CD4-positive, CD25-positive, alpha-beta regulatory T cell (primary cell): ENCODE data around the gene ACER3. TPM values are rescaled to one million over a fixed set of nuclear protein-coding genes. Genes with fewer than 3 reads are reported as not detected.
"Not testable (repeated sequence)": the region's sequence is repeated elsewhere in the genome, so short reads cannot be mapped to it uniquely, and the experiment has no call there.

Source experiments
- ATAC-seq, 2 donors: fragments of 150-1000 bp; cut with Tn5 transposase; one replicate each; pipeline ENCODE4 v1.10.0; 2021; ENCODE audit warnings: low read depth in 2 of 2, moderate number of reproducible peaks in 2 of 2, moderate library complexity in 1 of 2
- DNase-seq, 3 donors: peaks; one replicate each; pipeline versions ENCODE4 v3.0.0 to v3.0.0-alpha.2; 2012 to 2022; ENCODE audit warnings: mixed read lengths in 1 of 3
- H3K27ac ChIP-seq: one replicate; pipeline ENCODE4 v1.7.0; 2013; ENCODE audit warnings: mild to moderate bottlenecking, low read length; ENCODE audit not compliant: insufficient read depth, poor library complexity, severe bottlenecking
- H3K27me3 ChIP-seq: one replicate; pipeline ENCODE4 v1.7.0; 2013; ENCODE audit warnings: low read length; ENCODE audit not compliant: control insufficient read depth, insufficient read depth
- H3K36me3 ChIP-seq: one replicate; pipeline ENCODE4 v1.7.0; 2013; ENCODE audit warnings: mild to moderate bottlenecking, low read length, moderate library complexity; ENCODE audit not compliant: control insufficient read depth, insufficient read depth
- H3K4me1 ChIP-seq: 2 replicates; pipeline ENCODE4 v1.7.0; 2013; ENCODE audit warnings: mild to moderate bottlenecking, low read length; ENCODE audit not compliant: insufficient read depth, control insufficient read depth, poor library complexity, severe bottlenecking
- H3K4me3 ChIP-seq: one replicate; pipeline ENCODE4 v1.7.0; 2013; ENCODE audit warnings: low read depth, mild to moderate bottlenecking, low read length, moderate library complexity
- H3K9me3 ChIP-seq, 2 experiments: 1 replicate in 1 of 2; 2 replicates in 1 of 2; pipeline ENCODE4 v1.7.0; 2013; ENCODE audit warnings: low read length in 2 of 2, mild to moderate bottlenecking in 1 of 2, moderate library complexity in 1 of 2; ENCODE audit not compliant: control insufficient read depth in 2 of 2
- H3K27ac Mint-ChIP-seq, 3 donors: one replicate each; pipeline ENCODE4 v1.8.0; 2020 to 2022; ENCODE audit warnings: mild to moderate bottlenecking in 3 of 3, mixed read lengths in 3 of 3, moderate library complexity in 2 of 3
- H3K27me3 Mint-ChIP-seq: one replicate; pipeline ENCODE4 v1.8.0; 2022; ENCODE audit warnings: mild to moderate bottlenecking, mixed read lengths
- H3K36me3 Mint-ChIP-seq: one replicate; pipeline ENCODE4 v1.8.0; 2020; ENCODE audit warnings: mixed read lengths
- H3K4me1 Mint-ChIP-seq, 4 donors: one replicate each; pipeline ENCODE4 v1.8.0; 2020 to 2022; ENCODE audit warnings: mixed read lengths in 4 of 4, mild to moderate bottlenecking in 1 of 4
- H3K4me3 Mint-ChIP-seq, 4 donors: one replicate each; pipeline ENCODE4 v1.8.0; 2020 to 2022; ENCODE audit warnings: mild to moderate bottlenecking in 4 of 4, mixed read lengths in 4 of 4, moderate library complexity in 3 of 4
- H3K9me3 Mint-ChIP-seq, 7 donors: one replicate each; pipeline ENCODE4 v1.8.0; 2020 to 2022; ENCODE audit warnings: mixed read lengths in 7 of 7, mild to moderate bottlenecking in 3 of 7, moderate library complexity in 2 of 7
- polyA plus RNA-seq, 4 donors: library from polyadenylated mRNA; unstranded; fragments of 300-500 nt; fragmentation: Illumina TruSeq; gene quantifications; one replicate each; pipeline ENCODE4 v1.2.3, GENCODE V29; 2021
- total RNA-seq: library from RNA; stranded (reverse); gene quantifications from one replicate; pipeline ENCODE4 v1.2.3, GENCODE V29; 2022

Gene ACER3
- total RNA-seq (11.8 TPM), polyA plus RNA-seq (10 to 100 TPM in 1 of 4 donors, 1 to 10 TPM in 3; 2.6 to 10.4 (median 3.8) TPM)

DNA sequence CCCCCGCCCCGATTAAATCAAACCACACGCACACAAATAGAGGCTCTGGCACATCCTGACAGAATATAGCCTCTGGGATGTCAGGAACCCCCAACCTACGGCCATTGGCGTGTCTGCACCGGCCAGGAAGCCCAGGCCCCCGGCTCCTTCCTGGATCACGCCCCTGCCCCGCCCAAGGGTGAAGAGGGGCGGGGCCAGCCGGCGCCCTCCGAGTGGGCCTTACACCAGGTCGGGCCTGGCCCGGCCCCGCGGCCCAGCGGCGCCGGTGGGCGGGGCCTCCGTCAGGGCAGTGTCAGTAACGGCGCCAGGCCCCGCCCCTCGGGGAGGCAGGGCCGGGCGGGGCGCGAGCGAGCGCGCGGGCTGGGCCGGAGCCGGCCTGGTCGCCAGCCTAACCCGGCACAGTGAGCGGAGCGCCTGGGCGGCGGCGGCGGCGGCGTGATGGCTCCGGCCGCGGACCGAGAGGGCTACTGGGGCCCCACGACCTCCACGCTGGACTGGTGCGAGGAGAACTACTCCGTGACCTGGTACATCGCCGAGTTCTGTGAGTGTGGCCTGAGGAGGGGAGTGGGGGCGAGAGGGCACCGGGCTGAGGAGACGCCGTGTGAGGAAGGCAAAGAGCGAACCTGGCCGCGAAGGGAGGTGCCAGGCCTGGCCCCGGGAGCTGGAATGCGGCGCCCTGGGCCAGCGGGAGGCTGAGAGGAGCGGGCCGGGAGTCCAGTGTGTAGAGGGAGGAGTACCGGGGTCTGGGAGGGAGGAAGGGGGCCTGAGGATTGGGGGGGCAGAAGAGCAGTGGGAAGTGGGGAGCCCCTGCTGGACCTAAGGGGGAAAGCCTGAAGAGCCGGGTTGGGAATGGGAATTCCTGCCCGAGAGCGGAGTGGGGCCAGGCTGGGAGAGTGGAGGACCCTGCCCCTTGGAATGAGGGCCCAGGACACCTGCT lies at the start of gene ACER3:
TSS of gene ACER3 (plus strand) at position 380 of the 937 bp plus-strand sequence. CDS start at position 439, 59 bp downstream.
- ATAC-seq, result peak; percentile 91 to 94
- H3K27ac Mint-ChIP-seq, result peak within 1 kb of the TSS; percentile 32 to 92 (median 82)
- H3K4me1 Mint-ChIP-seq, result peaks cover 10 to 25% (median 19%) of the 10 kb centered on the region in 4 donors
- peak; percentile 60 to 90 (median 79) for DNase-seq
- Histone ChIP-seq H3K36me3 (no peaks in the 10 kb centered on the region), H3K4me3 (peak within 1 kb of the TSS; percentile 55), H3K4me1 (peaks cover 25% of the 10 kb centered on the region), H3K27ac (peak within 1 kb of the TSS; percentile 23), H3K9me3 (no peaks in the 10 kb centered on the region), H3K27me3 (no peaks in the 10 kb centered on the region)
- no peaks in the 10 kb centered on the region for H3K27me3 Mint-ChIP-seq
- peak within 1 kb of the TSS; percentile 88 to 94 (median 91) for H3K4me3 Mint-ChIP-seq
- H3K36me3 Mint-ChIP-seq, result no peaks in the 10 kb centered on the region
- H3K9me3 Mint-ChIP-seq, result no peaks in the 10 kb centered on the region

DNA sequence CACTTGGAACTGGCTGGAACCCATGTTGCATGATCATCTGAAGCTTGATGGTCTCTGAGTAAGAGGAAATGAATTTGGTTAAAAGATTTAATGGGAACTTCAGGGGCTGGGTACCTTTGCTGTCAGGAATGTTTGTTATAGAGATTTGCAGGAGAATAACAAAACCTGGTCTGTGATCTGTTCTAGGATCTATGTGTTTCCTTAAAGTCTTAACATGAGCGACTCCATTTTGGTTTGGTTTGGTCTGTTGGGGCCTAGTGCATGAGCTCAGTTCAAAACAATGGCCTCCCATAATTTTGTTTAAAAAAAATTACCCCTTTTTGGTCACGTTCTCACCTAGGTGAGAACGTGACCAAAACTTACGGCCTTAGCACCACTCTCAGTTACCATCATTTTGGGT lies 49.5 kb upstream of the ACER3 start:
- Mint-ChIP-seq H3K27me3 (peaks cover 29% of the 10 kb centered on the region), H3K4me3 (no peak overlapping the region), H3K27ac (no peak overlapping the region), H3K4me1 (peaks cover 0 to 12% (median 7%) of the 10 kb centered on the region in 4 donors), H3K9me3 (peaks cover under 1 to 9% (median 5%) of the 10 kb centered on the region in 7 donors), H3K36me3 (no peaks in the 10 kb centered on the region)
- Histone ChIP-seq H3K4me3 (no peak overlapping the region), H3K27ac (no peak overlapping the region), H3K4me1 (no peaks in the 10 kb centered on the region), H3K9me3 (peaks cover 4 to 8% of the 10 kb centered on the region in 2 experiments), H3K36me3 (no peaks in the 10 kb centered on the region), H3K27me3 (no peaks in the 10 kb centered on the region)
- ATAC-seq (no peak), DNase-seq (no peak)

DNA sequence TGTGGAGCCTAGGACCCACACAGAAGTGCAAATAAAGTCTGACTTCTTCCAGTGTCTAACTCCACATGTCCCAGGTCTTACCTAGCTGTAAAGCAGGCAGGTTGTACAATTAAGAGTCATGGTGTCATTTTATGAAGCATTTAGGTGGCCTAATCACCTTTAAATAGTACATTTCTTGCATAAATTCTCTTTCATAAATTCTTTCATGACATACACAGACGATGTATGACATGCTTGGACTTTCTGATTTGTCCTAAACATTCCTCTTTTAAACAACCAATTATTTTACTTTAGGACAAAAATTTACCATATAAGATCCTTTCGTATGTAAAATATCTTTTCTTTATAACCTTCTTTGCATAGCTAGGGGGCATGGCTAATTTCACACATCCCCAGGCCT lies 46.3 kb upstream of the ACER3 start:
- DNase-seq (no peak), ATAC-seq (no peak)
- H3K27ac ChIP-seq, result no peak overlapping the region
- H3K4me1 Mint-ChIP-seq, result peaks cover 0 to 6% (median 5%) of the 10 kb centered on the region in 4 donors
- no peaks in the 10 kb centered on the region for H3K27me3 ChIP-seq
- no peaks in the 10 kb centered on the region for H3K36me3 Mint-ChIP-seq
- no peak overlapping the region for H3K4me3 ChIP-seq
- H3K4me3 Mint-ChIP-seq, result no peak overlapping the region
- H3K4me1 ChIP-seq, result no peaks in the 10 kb centered on the region
- peaks cover 8 to 12% of the 10 kb centered on the region in 2 experiments for H3K9me3 ChIP-seq
- H3K9me3 Mint-ChIP-seq, result peaks cover 2 to 20% (median 6%) of the 10 kb centered on the region in 7 donors
- H3K27me3 Mint-ChIP-seq, result peaks cover 19% of the 10 kb centered on the region
- no peaks in the 10 kb centered on the region for H3K36me3 ChIP-seq
- H3K27ac Mint-ChIP-seq, result no peak overlapping the region

DNA sequence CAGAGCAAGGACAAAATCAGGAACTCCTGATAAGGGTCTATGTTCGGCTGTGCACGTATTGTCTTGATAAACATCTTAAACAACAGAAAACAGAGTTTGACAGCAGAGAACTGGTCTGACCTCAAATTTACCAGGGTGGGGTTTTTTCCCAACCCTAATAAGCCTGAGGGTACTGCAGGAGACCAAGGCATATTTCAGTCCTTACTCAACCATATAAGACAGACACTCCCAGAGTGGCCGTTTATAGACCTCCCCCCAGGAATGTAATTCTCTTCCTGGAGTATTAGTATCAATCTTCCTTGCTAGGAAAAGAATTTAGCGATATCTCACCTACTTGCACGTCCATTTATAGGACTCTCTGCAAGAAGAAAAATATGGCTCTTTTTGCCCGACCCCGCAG lies 45.0 kb upstream of the ACER3 start:
- H3K4me1 Mint-ChIP-seq, H3K27me3 ChIP-seq: not testable (repeated sequence)

DNA sequence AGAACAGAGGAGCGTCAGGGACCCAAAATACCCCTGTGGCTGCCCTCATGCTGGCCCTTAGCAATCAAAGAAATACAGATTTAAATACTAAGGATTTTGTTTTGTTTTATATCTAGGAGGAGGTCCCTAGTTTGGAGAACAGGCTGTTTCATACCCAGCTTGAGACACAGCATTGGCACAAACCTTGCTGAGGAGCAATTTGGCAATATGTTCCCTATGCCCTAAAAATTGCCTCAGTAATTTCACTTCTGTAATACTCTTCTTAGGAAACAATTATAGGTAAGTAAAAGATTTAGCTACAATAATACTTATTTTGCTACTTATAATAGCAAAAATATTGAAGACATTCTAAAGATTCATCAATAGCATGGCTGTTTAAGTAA lies 40.5 kb upstream of the ACER3 start:
- ATAC-seq, result no peak
- Histone ChIP-seq H3K27me3 (no peaks in the 10 kb centered on the region), H3K4me3 (no peak overlapping the region), H3K36me3 (no peaks in the 10 kb centered on the region), H3K27ac (no peak overlapping the region), H3K4me1 (no peaks in the 10 kb centered on the region), H3K9me3 (peaks cover 8 to 12% of the 10 kb centered on the region in 2 experiments)
- Mint-ChIP-seq H3K27ac (no peak overlapping the region), H3K27me3 (peaks cover 13% of the 10 kb centered on the region), H3K4me3 (no peak overlapping the region), H3K36me3 (no peaks in the 10 kb centered on the region), H3K9me3 (peaks cover 2 to 20% (median 6%) of the 10 kb centered on the region in 7 donors), H3K4me1 (peaks cover 0 to 8% (median 4%) of the 10 kb centered on the region in 4 donors)
- DNase-seq, result no peak

More for the DNA sequence above, 45.0 kb upstream of the ACER3 start:
- Mint-ChIP-seq H3K4me3 (peak overlapping the region in 1 of 4 donors; percentile 59), H3K27me3 (peaks cover 15% of the 10 kb centered on the region), H3K9me3 (peaks cover 2 to 20% (median 6%) of the 10 kb centered on the region in 7 donors)
- not testable (repeated sequence) for H3K4me3 ChIP-seq, H3K27ac ChIP-seq, H3K4me1 ChIP-seq, H3K36me3 ChIP-seq, ATAC-seq, H3K36me3 Mint-ChIP-seq, DNase-seq, H3K27ac Mint-ChIP-seq
- peaks cover 8 to 12% of the 10 kb centered on the region in 2 experiments for H3K9me3 ChIP-seq

DNA sequence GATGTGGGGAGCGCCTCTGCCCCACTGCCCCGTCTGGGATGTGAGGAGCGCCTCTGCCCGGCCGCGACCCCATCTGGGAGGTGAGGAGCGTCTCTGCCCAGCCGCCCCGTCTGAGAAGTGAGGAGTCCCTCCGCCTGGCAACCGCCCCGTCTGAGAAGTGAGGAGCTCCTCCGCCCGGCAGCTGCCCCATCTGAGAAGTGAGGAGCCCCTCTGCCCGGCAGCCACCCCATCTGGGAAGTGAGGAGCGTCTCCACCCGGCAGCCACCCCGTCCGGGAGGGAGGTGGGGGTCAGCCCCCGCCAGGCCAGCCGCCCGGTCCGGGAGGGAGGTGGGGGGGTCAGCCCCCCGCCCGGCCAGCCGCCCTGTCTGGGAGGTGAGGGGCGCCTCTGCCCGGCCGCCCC lies 39.3 kb upstream of the ACER3 start:
- not testable (repeated sequence) for H3K27ac ChIP-seq, H3K36me3 ChIP-seq, H3K4me3 Mint-ChIP-seq, H3K36me3 Mint-ChIP-seq, H3K4me1 ChIP-seq, H3K9me3 Mint-ChIP-seq, H3K27ac Mint-ChIP-seq, H3K27me3 Mint-ChIP-seq, ATAC-seq, H3K9me3 ChIP-seq, H3K4me3 ChIP-seq, H3K27me3 ChIP-seq, DNase-seq
- peaks cover 0 to 14% (median 5%) of the 10 kb centered on the region in 4 donors for H3K4me1 Mint-ChIP-seq

DNA sequence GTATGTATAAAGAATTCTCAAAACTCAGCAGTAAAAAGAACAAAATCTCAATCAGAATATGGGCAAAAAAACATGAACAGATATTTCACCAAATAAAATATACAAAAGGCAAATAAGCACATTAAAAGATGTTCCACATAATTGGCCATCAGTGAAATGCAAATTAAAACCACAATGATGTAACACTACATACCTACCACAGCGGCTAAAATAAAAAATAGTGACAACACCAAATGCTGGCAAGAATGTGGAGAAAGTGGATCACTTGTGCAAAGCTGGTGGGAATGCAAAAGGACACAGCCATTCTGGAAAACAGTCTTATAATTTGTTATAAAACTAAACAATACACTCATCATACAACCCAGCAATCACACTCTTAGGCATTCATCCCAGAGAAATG lies 38.3 kb upstream of the ACER3 start:
- Histone ChIP-seq H3K9me3 (no peaks in the 10 kb centered on the region), H3K36me3 (no peaks in the 10 kb centered on the region), H3K4me1 (no peaks in the 10 kb centered on the region), H3K4me3 (no peak overlapping the region), H3K27ac (no peak overlapping the region), H3K27me3 (no peaks in the 10 kb centered on the region)
- ATAC-seq, result no peak
- Mint-ChIP-seq H3K4me3 (no peak overlapping the region), H3K27ac (no peak overlapping the region), H3K4me1 (peaks cover 0 to 14% (median 5%) of the 10 kb centered on the region in 4 donors), H3K36me3 (no peaks in the 10 kb centered on the region), H3K9me3 (peaks cover 0 to 7% (median 0%) of the 10 kb centered on the region in 7 donors), H3K27me3 (peaks cover 4% of the 10 kb centered on the region)
- no peak for DNase-seq
